K562 (cell line): ENCODE results near the gene CALML6. TPM values are rescaled to one million over a fixed set of nuclear protein-coding genes. Genes with fewer than 3 reads are reported as not detected.

Experiments
- ARID1B ChIP-seq: fragments of 450-650 bp; IDR thresholded peaks from 2 replicates; pipeline ENCODE4 v1.6.1; 2016; ENCODE audit warnings: antibody characterized with exemption, mild to moderate bottlenecking, inconsistent platforms
- ATF7 ChIP-seq: fragments of 450-650 bp; IDR thresholded peaks from 2 replicates; pipeline ENCODE4 v1.7.1; 2014; ENCODE audit warnings: mild to moderate bottlenecking, moderate library complexity
- CEBPG ChIP-seq, 3 experiments: fragments of 200-800 bp in 1 of 3; sonication (Bioruptor generic) in 1 of 3; sonication (generic) in 1 of 3; formaldehyde crosslinking in 1 of 3; IDR thresholded peaks in 2 of 3; conservative IDR thresholded peaks in 1 of 3; 2 replicates each; pipeline versions ENCODE4 v1.6.1 to v1.8.0; 2016 to 2022; ENCODE audit warnings: missing compliant biosample characterization in 2 of 3, missing genetic modification characterization in 2 of 3, mild to moderate bottlenecking in 1 of 3, missing genetic modification reagents in 1 of 3
- DMBX1 ChIP-seq: fragments of 250-450 bp; sonication (Bioruptor Pico); IDR thresholded peaks from 2 replicates; pipeline ENCODE4 v1.8.0; 2022; ENCODE audit warnings: inconsistent platforms, mild to moderate bottlenecking, moderate library complexity, borderline replicate concordance
- EP400 ChIP-seq: fragments of 450-650 bp; IDR thresholded peaks from 2 replicates; pipeline ENCODE4 v1.6.1; 2017; ENCODE audit warnings: antibody characterized with exemption, mild to moderate bottlenecking, moderate library complexity
- ETV1 ChIP-seq: fragments of 450-650 bp; conservative IDR thresholded peaks from 2 replicates; pipeline ENCODE4 v1.6.1; 2016; ENCODE audit warnings: missing genetic modification characterization, control low read depth, low read depth, missing compliant biosample characterization
- FIP1L1 ChIP-seq: fragments of 200-400 bp; formaldehyde crosslinking; IDR thresholded peaks from 2 replicates; pipeline ENCODE4 v1.6.1; 2018; ENCODE audit warnings: mild to moderate bottlenecking, low read depth, low read length; ENCODE audit not compliant: poor library complexity, severe bottlenecking
- GABPB1 ChIP-seq: sonication (generic); formaldehyde crosslinking; IDR thresholded peaks from 2 replicates; pipeline ENCODE4 v1.8.0; 2022; ENCODE audit warnings: mild to moderate bottlenecking, missing genetic modification reagents
- PHB ChIP-seq: fragments of 250-450 bp; sonication (Bioruptor Pico); IDR thresholded peaks from 2 replicates; pipeline ENCODE4 v1.5.0; 2021
- SNRNP70 ChIP-seq: fragments of 200-400 bp; formaldehyde crosslinking; optimal IDR thresholded peaks from 2 replicates; pipeline ENCODE3; 2017; ENCODE audit warnings: low read depth, low read length
- ZNF583 ChIP-seq: fragments of 250-450 bp; sonication (Bioruptor Pico); IDR thresholded peaks from 2 replicates; pipeline ENCODE4 v1.4.0; 2020
- ZSCAN32 ChIP-seq: fragments of 450-650 bp; formaldehyde crosslinking; IDR thresholded peaks from 2 replicates; pipeline ENCODE4 v1.4.0; 2020; ENCODE audit warnings: mild to moderate bottlenecking, moderate library complexity
- polyA plus RNA-seq, 8 experiments: library from polyadenylated mRNA; depleted of rRNA in 4 of 8; stranded (reverse) in 5 of 8; unstranded in 3 of 8; fragments of >200 nt; fragmentation: Nextera tagmentation in 2 of 8; fragmentation: Illumina TruSeq in 1 of 8; extraction: Ambion mirVana in 2 of 8; extraction: Trizol in 1 of 8; gene quantifications; 2 replicates each; pipeline versions ENCODE4 v1.2.1 to v1.2.3, GENCODE V29; 2011 to 2014; ENCODE audit warnings: inconsistent platforms in 1 of 8, missing spikeins in 1 of 8
- total RNA-seq, 7 experiments: library from RNA; depleted of rRNA in 6 of 7; stranded (reverse); fragments of >200 nt in 6 of 7; fragmentation: Illumina TruSeq in 2 of 7; extraction: Trizol in 2 of 7; gene quantifications; 2 replicates each; pipeline versions ENCODE4 v1.2.1 to v1.2.3, GENCODE V29; 2011 to 2021; ENCODE audit warnings: low replicate concordance in 1 of 7
- TF ChIP-seq, protein P1 (sequence below): fragments of 450-650 bp; IDR thresholded peaks from 2 replicates; pipeline ENCODE4 v1.6.1; 2016; ENCODE audit warnings: borderline replicate concordance
- TF ChIP-seq, protein P2 (sequence below), 2 experiments: fragments of 450-650 bp in 1 of 2; sonication (generic) in 1 of 2; formaldehyde crosslinking in 1 of 2; IDR thresholded peaks in 1 of 2; conservative IDR thresholded peaks in 1 of 2; 2 replicates each; pipeline versions ENCODE4 v1.6.1 to v1.8.1; 2016 to 2023; ENCODE audit warnings: mild to moderate bottlenecking in 2 of 2, moderate library complexity in 2 of 2, inconsistent platforms in 1 of 2, missing genetic modification reagents in 1 of 2
- TF ChIP-seq, protein P3 (sequence below), 3 experiments: fragments of 200-800 bp in 1 of 3; fragments of 250-450 bp in 1 of 3; fragments of 450-650 bp in 1 of 3; sonication (Bioruptor Pico) in 1 of 3; sonication (Bioruptor generic) in 1 of 3; formaldehyde crosslinking in 1 of 3; IDR thresholded peaks; 2 replicates each; pipeline versions ENCODE4 v1.6.1 to v1.8.0; 2016 to 2022; ENCODE audit warnings: mild to moderate bottlenecking in 2 of 3, missing genetic modification characterization in 2 of 3, missing compliant biosample characterization in 1 of 3, moderate library complexity in 1 of 3

The CALML6 gene
- total and polyA plus RNA-seq, 9 of the 15 experiments (the other 6 are each of a cell fraction or from before 2014, with no cell fraction given), result 0.14 TPM; not detected in 8

DNA sequence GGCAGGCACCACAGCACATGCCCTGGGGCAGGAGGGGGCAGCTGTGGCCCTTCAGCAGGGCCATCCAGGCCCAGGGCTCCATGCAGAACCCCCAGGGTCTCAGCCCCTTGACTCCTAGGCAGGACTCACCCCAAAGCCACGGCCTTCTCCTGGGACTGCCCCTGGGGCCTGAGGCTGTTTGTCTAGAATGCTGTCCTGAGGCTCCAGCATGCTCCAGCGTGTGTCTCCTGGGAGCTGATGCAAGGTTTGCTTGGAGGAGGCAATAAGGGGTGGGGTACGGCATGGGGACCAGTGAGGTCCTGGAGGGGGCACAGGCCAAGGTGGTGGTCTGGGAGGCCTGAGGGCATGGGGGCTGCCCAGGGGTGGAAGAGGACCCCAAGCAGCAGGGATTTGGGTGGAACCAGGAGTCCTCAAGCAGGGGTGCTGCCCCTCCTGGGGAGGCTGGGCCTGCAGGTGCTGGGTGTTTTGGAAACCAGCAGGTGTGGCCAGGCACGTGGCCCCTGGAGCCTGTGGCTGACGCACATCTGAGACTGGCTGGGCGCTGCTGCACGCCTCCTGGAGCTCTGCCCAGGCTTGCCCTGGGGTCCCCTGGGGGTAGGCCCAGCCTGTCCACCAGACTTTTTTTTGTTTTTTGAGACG is 7.8 kb upstream of the CALML6 start (continued):
- TF ChIP-seq, protein P1, sequence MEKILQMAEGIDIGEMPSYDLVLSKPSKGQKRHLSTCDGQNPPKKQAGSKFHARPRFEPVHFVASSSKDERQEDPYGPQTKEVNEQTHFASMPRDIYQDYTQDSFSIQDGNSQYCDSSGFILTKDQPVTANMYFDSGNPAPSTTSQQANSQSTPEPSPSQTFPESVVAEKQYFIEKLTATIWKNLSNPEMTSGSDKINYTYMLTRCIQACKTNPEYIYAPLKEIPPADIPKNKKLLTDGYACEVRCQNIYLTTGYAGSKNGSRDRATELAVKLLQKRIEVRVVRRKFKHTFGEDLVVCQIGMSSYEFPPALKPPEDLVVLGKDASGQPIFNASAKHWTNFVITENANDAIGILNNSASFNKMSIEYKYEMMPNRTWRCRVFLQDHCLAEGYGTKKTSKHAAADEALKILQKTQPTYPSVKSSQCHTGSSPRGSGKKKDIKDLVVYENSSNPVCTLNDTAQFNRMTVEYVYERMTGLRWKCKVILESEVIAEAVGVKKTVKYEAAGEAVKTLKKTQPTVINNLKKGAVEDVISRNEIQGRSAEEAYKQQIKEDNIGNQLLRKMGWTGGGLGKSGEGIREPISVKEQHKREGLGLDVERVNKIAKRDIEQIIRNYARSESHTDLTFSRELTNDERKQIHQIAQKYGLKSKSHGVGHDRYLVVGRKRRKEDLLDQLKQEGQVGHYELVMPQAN, result no peak
- 0 out of 2 replicates have a peak, but pooled peaks have one; percentile 25 for TF ChIP-seq GABPB1
- 0 out of 2 replicates have a peak, but pooled peaks have one; percentile 27 for TF ChIP-seq ZSCAN32 (CRISPR knock-in tag)
- TF ChIP-seq, protein P2, sequence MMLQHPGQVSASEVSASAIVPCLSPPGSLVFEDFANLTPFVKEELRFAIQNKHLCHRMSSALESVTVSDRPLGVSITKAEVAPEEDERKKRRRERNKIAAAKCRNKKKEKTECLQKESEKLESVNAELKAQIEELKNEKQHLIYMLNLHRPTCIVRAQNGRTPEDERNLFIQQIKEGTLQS (IDR thresholded peaks at IDR 0.05), result peak; percentile 75; the same call in 1 of the 2 replicates
- TF ChIP-seq, protein P2 (CRISPR knock-in tag; conservative IDR thresholded peaks at IDR 0.05), result no peak
- 0 out of 2 replicates have a peak, but pooled peaks have one; percentile 32 for TF ChIP-seq ETV1 (tag)
- TF ChIP-seq ARID1B, result peak; percentile 26; the same call in 1 of the 2 replicates
- TF ChIP-seq FIP1L1, result peak; percentile 9
- TF ChIP-seq PHB (CRISPR knock-in tag), result 0 out of 2 replicates have a peak, but pooled peaks have one; percentile 66
- TF ChIP-seq, protein P3, sequence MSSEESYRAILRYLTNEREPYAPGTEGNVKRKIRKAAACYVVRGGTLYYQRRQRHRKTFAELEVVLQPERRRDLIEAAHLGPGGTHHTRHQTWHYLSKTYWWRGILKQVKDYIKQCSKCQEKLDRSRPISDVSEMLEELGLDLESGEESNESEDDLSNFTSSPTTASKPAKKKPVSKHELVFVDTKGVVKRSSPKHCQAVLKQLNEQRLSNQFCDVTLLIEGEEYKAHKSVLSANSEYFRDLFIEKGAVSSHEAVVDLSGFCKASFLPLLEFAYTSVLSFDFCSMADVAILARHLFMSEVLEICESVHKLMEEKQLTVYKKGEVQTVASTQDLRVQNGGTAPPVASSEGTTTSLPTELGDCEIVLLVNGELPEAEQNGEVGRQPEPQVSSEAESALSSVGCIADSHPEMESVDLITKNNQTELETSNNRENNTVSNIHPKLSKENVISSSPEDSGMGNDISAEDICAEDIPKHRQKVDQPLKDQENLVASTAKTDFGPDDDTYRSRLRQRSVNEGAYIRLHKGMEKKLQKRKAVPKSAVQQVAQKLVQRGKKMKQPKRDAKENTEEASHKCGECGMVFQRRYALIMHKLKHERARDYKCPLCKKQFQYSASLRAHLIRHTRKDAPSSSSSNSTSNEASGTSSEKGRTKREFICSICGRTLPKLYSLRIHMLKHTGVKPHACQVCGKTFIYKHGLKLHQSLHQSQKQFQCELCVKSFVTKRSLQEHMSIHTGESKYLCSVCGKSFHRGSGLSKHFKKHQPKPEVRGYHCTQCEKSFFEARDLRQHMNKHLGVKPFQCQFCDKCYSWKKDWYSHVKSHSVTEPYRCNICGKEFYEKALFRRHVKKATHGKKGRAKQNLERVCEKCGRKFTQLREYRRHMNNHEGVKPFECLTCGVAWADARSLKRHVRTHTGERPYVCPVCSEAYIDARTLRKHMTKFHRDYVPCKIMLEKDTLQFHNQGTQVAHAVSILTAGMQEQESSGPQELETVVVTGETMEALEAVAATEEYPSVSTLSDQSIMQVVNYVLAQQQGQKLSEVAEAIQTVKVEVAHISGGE (CRISPR knock-in tag; IDR thresholded peaks at IDR 0.05), result no peak
- peak; percentile 87; the same call in 1 of the 2 replicates for TF ChIP-seq DMBX1 (CRISPR knock-in tag)
- TF ChIP-seq ATF7, result peak; percentile 31; the same call in 1 of the 2 replicates
- peak; percentile 86 for TF ChIP-seq EP400
- peak; percentile 98 for TF ChIP-seq CEBPG (CRISPR knock-in tag; IDR thresholded peaks at IDR 0.05)
- peak; percentile 14 to 91; a peak in 3 of 4 replicates for TF ChIP-seq CEBPG (tag; conservative IDR thresholded peaks at IDR 0.05 in 1 of 2, IDR thresholded peaks at IDR 0.05 in 1 of 2)
- TF ChIP-seq ZNF583, result peak; percentile 60; the same call in 1 of the 2 replicates
- TF ChIP-seq SNRNP70, result no peak
